ENCODE results near the gene HMG20A.

HMG20A gene

DNA sequence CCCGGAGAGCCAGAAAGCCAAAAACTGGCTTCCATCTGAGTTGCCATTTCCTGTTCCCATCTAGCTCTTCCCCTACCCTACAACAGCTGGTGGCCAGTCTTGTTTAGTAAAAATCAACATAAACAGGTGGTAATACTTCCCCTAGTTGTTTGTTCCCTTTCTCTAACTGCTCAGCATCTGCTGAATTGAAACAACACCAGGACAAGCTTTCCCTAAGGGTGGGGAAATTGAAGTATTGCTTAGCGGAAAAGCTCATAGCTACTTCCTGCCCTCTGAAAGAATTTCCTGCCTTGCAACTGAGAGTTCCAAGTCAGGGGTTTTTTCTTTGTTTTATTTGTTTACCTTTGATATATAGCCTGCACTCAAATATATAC, 66.8 kb downstream of the HMG20A start:
- TF ChIP-seq, protein P1, sequence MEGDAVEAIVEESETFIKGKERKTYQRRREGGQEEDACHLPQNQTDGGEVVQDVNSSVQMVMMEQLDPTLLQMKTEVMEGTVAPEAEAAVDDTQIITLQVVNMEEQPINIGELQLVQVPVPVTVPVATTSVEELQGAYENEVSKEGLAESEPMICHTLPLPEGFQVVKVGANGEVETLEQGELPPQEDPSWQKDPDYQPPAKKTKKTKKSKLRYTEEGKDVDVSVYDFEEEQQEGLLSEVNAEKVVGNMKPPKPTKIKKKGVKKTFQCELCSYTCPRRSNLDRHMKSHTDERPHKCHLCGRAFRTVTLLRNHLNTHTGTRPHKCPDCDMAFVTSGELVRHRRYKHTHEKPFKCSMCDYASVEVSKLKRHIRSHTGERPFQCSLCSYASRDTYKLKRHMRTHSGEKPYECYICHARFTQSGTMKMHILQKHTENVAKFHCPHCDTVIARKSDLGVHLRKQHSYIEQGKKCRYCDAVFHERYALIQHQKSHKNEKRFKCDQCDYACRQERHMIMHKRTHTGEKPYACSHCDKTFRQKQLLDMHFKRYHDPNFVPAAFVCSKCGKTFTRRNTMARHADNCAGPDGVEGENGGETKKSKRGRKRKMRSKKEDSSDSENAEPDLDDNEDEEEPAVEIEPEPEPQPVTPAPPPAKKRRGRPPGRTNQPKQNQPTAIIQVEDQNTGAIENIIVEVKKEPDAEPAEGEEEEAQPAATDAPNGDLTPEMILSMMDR (IDR thresholded peaks at IDR 0.05; ENCODE audit: insufficient read depth, low read length, poor library complexity, severe bottlenecking): no peak
- no peak overlapping the region for H3K4me3 ChIP-seq (replicated peaks; ENCODE audit: low read depth, low read length)
- no peak for DNase-seq (ENCODE audit: extremely low read depth, insufficient read length)
- no peaks in the 10 kb centered on the region for H3K27me3 ChIP-seq (replicated peaks; ENCODE audit: control insufficient read depth, insufficient read depth, low read length)
- peaks cover 6% of the 10 kb centered on the region for H3K36me3 ChIP-seq (ENCODE audit: control insufficient read depth, insufficient read depth, low read length)

DNA sequence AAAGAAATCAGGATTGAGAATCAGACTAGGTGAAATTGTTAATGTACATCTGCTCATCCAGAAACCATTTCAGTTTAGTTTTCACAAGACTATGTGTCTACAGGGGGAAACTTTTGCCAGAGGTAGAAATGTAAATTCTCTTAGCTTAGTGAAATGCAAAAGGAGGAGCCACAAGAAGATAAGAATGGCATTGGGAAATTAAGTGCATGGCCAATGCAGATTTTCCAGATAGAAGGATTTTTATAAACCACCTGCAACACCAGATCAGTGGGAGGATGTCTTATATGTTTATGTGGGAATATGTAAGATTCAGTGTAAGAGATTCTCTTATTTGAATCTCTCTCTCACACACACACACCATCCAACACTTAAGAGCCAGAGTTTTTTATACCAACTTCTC, 67.2 kb downstream of the HMG20A start:
- TF ChIP-seq, protein P1 (IDR thresholded peaks at IDR 0.05; ENCODE audit: insufficient read depth, low read length, poor library complexity, severe bottlenecking): no peak
- H3K36me3 ChIP-seq (ENCODE audit: control insufficient read depth, insufficient read depth, low read length): peaks cover 6% of the 10 kb centered on the region
- H3K4me3 ChIP-seq (replicated peaks; ENCODE audit: low read depth, low read length): no peak overlapping the region
- no peak for DNase-seq (ENCODE audit: extremely low read depth, insufficient read length)
- H3K27me3 ChIP-seq (replicated peaks; ENCODE audit: control insufficient read depth, insufficient read depth, low read length): no peaks in the 10 kb centered on the region

DNA sequence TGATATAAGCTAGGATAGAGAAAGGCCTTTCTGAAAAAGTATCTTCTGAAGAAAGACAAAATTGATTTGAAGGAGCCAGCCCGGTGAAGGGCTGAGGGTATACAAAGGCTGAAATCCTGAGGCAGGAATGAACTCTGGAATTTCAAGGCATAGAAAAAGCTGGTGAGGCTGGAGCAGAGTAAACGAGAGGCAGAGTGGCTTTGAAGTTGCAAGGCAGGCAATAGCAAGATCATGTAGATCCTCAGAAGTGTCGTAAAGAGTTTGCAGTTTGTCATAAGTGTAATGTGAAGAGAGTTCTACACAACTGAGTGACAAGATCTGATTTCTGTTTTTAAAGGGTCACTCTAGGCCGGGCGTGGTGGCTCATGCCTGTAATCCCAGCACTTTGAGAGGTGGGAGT, 69.0 kb downstream of the HMG20A start:
- DNase-seq (ENCODE audit: extremely low read depth, insufficient read length): no peak
- no peaks in the 10 kb centered on the region for H3K27me3 ChIP-seq (replicated peaks; ENCODE audit: control insufficient read depth, insufficient read depth, low read length)
- H3K36me3 ChIP-seq (ENCODE audit: control insufficient read depth, insufficient read depth, low read length): no peaks in the 10 kb centered on the region; the same call in none of the 2 replicates
- TF ChIP-seq, protein P1 (IDR thresholded peaks at IDR 0.05; ENCODE audit: insufficient read depth, low read length, poor library complexity, severe bottlenecking): no peak
- H3K4me3 ChIP-seq (replicated peaks; ENCODE audit: low read depth, low read length): no peak overlapping the region

DNA sequence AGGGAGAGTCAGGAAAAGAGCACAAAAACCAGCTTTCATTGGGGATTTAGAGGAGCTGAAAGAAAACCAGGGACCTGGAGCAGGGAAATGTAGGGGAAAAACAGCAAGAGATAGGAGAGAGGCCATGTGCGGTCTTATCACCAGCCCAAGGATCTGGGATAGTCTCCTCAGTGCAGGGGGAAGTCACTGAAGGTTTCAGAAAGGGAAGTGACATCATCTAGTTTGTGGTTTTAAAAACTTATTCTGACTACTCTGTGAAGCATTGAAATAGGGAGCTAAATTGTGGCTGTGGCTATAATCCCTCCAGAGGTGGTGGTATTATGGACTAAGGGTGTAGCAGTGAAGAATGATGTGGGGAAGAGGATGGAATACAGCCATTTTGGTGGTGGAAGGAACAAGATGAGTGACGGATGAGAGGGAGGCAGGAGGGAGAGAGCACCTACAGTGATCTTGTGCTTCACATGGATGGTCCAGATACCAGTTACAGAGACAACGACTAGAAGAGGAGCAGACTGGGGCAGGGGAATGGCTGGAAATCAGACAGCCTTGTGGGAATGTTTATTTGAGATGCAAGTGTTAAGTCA, 72.7 kb downstream of the HMG20A start:
- Histone ChIP-seq H3K4me3 (replicated peaks; ENCODE audit: low read depth, low read length) (no peak overlapping the region), H3K27me3 (replicated peaks; ENCODE audit: control insufficient read depth, insufficient read depth, low read length) (no peaks in the 10 kb centered on the region), H3K36me3 (ENCODE audit: control insufficient read depth, insufficient read depth, low read length) (no peaks in the 10 kb centered on the region)
- no peak for DNase-seq (ENCODE audit: extremely low read depth, insufficient read length)
- TF ChIP-seq, protein P1 (IDR thresholded peaks at IDR 0.05; ENCODE audit: insufficient read depth, low read length, poor library complexity, severe bottlenecking): no peak

DNA sequence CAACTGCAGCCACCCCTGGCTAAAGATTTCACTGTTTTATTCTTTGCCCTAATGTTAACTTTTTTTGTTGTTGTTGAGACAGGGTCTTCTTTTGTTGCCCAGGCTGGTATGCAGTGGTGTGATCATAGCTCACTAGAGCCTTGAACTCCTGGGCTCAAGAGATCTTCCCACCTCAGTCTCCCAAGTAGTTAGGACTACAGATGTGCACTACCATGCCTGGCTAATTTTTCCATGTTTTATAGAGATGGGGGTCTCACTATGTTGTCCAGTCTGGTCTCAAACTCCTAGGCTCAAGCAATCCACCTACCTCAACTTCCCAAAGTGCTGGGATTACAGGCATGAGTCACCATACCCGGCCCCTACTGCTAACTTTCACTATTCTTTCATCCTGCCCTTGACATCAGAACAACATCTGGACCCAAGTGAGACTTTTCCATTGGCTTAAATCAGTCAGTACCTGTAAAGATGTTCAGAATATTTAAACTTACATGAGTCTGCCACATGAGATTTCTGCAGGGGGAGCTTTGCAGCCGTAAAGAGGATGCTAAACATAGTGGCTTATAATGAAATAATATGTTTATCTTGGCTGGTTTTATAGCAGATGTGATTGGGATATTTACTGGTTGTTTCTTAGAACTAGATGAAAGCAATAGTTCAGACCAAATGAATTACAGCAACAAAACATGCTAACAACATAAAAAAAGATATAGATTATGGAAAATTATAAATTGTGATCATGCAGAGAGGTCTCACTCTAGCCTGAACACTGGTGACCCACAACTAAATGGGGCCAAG, 73.6 kb downstream of the HMG20A start:
- TF ChIP-seq, protein P1 (IDR thresholded peaks at IDR 0.05; ENCODE audit: insufficient read depth, low read length, poor library complexity, severe bottlenecking): no peak
- no peak overlapping the region for H3K4me3 ChIP-seq (replicated peaks; ENCODE audit: low read depth, low read length)
- H3K27me3 ChIP-seq (replicated peaks; ENCODE audit: control insufficient read depth, insufficient read depth, low read length): no peaks in the 10 kb centered on the region
- H3K36me3 ChIP-seq (ENCODE audit: control insufficient read depth, insufficient read depth, low read length): no peaks in the 10 kb centered on the region
- DNase-seq (ENCODE audit: extremely low read depth, insufficient read length): no peak

Data from GM06990 (cell line).